Cardiac ventricle fibroblast (primary cell): ENCODE data around the gene USP47. TPM values are rescaled to one million over a fixed set of nuclear protein-coding genes. Genes with fewer than 3 reads are reported as not detected.

Experiments
- total RNA-seq: library from RNA; depleted of rRNA; stranded (reverse); fragments of >200 nt; gene quantifications from 2 replicates; pipeline ENCODE4 v1.2.3, GENCODE V29; 2015

USP47 gene
- total RNA-seq, result 26.0 and 38.5 TPM in 2 replicates

GRCh38 chr11:11841723-11842420, at the start of gene USP47:
Gene USP47, plus strand, starts transcription at chr11:11841972. Its CDS starts 214 bp downstream, at chr11:11842186.

DNA sequence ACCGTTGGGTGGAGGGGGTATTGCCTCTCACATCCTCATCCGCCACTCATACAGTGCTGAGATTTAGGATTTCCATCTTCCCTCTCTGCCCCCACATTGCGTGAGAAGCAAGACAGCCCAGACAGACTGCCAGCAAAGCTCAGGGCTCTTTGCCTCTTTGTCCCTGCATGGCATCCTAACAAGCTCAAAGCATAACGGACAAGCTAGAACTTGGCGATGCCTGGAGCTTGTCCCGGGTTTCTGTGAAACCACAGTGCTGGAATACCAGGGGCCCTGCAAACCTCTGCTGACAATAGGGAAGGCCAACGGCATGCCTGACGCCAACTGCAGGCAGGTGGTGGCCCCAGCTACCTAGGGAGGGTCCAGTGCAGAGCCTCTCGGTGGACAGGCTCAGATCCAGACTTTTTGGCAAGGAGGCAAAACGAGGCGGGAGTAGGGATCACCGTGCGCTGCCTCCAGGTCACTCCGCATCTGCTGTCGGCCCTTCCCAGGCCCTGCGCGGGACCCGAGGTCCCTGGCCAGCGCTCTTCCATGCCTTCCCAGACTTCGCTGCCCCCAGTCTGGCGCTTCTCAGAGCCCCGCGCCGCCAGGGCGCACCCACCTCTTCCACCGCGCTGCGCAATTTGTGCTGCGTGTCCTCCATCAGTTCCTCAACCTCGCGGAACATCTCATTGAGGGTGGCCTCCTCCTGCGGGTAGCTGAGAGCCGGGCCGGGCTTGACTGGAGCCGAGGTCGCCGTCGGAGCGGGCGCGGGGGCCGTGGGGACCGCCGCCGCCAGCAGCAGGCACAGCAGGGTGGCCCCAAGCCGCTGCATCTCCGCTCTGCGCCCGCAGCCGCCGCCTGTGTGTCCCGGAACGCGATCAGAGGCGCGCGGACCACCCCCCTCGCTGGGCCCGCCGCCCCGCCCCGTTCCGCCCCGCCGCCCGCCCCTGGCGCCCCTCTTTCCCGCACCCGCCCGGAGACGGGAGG, 166.3 kb downstream of the USP47 start, which contains the start of gene DKK3:
TSS of gene DKK3 (minus strand) at position 858 of the 969 bp plus-strand sequence. CDS start at position 814, 44 bp downstream.

Other genes starting within 250 kb of the USP47 start
- gene GALNT18, start 220.0 kb upstream of the USP47 start, total RNA-seq, result 0.78 and 2.2 TPM in 2 replicates
- gene DKK3, start 166.7 kb downstream of the USP47 start, total RNA-seq, result 74.8 and 79.1 TPM in 2 replicates